Uterus (tissue), 2 donors: ENCODE measurements around the gene ADAP1.

ENCODE experiments used
- CTCF ChIP-seq, 4 experiments: fragments of 200-600 bp in 2 of 4; fragments of 450-650 bp in 2 of 4; sonication (generic) in 2 of 4; IDR thresholded peaks; one replicate each; pipeline ENCODE4 v1.5.1; 2016 to 2019; ENCODE audit warnings: antibody characterized with exemption in 4 of 4, mild to moderate bottlenecking in 2 of 4, moderate library complexity in 1 of 4
- POLR2A ChIP-seq, 2 donors: fragments of 450-650 bp; IDR thresholded peaks; one replicate each; pipeline ENCODE4 v1.6.1; 2016; ENCODE audit warnings: antibody characterized with exemption in 2 of 2, mild to moderate bottlenecking in 1 of 2, moderate library complexity in 1 of 2

- TF ChIP-seq CTCF (IDR thresholded peaks at IDR 0.05) (no peak), POLR2A (IDR thresholded peaks at IDR 0.05) (no peak)
Observed at GRCh38 chr7:886626-887487, 67.6 kb downstream of the ADAP1 start.
